Epithelial cell of esophagus (primary cell): ENCODE data around the gene CLSTN2.

Source experiments
- DNase-seq: peaks from one replicate; pipeline ENCODE4 v3.0.0; 2010; ENCODE audit warnings: low read depth
- H3K4me3 ChIP-seq: 2 replicates; pipeline ENCODE4 v1.5.1; 2011; ENCODE audit warnings: mild to moderate bottlenecking, low read length, control low read depth
- CTCF ChIP-seq: IDR thresholded peaks from 2 replicates; pipeline ENCODE4 v1.5.1; 2011; ENCODE audit warnings: low read depth, mild to moderate bottlenecking, low read length, control low read depth, inconsistent platforms; ENCODE audit not compliant: insufficient read depth; ENCODE audit errors: missing control alignments

The CLSTN2 gene

GRCh38 chr3:139933766-139934165, 1.2 kb upstream of the CLSTN2 start:
- no peak overlapping the region for H3K4me3 ChIP-seq
- DNase-seq, result no peak
- no peak for TF ChIP-seq CTCF

DNA sequence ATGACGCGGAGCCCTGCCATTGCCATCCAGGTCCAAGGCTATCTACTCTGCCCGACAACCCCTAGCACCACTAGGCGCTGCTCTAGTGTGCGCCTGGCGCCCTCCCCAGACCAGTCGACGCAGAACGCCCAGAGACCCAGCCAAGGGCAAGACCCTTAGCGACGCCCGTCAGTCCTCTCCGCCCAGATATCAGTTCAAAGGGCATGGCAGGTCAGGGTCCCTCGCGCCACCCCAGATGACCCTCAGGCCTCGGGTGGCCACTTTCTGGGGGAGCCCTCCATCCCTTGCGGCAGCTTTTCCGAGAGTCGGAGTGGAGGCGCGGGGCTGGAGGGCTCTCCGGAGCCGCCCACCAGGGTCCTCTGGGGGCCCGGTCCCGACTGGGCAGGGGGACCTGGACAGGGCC, 371 bp upstream of the CLSTN2 start:
- DNase-seq, result peak; percentile 23
- H3K4me3 ChIP-seq, result no peak overlapping the region
- peak; percentile 9 for TF ChIP-seq CTCF

- peak; percentile 32 for DNase-seq
- H3K4me3 ChIP-seq, result no peak overlapping the region
Measured at GRCh38 chr3:139935866-139936817, 1.2 kb downstream of the CLSTN2 start.

GRCh38 chr3:139937674-139938279, 2.8 kb downstream of the CLSTN2 start:
- H3K4me3 ChIP-seq, result no peak overlapping the region
- peak; percentile 73 for TF ChIP-seq CTCF
- DNase-seq, result peak; percentile 51

More at GRCh38 chr3:139935866-139936817, 1.2 kb downstream of the CLSTN2 start:
- no peak for TF ChIP-seq CTCF

DNA sequence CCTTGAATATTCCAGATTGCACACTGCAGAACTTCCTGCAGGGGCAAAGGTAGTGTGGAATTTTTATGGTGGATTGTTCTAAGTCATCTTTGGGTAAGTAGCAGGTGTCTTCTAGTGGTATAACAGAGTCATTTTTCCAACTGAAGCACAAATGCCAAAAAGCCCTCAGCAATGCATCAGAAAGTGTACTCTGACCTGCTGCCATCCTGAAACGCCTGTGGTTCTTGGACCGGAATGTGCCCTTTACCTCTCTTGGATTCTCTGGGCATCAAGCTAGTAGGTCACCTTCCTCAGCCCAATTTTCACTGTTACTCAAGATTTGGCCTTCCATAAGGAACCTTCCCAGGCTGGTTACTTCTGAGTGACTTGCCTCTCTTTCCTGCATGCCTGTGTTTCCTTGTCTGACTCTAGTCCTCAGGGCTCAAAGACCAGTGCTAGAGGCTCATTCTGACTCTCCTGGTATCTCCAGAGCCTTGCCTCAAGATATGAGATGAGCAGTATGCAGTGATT, 4.8 kb downstream of the CLSTN2 start:
- no peak for TF ChIP-seq CTCF
- H3K4me3 ChIP-seq, result no peak overlapping the region
- DNase-seq, result no peak

DNA sequence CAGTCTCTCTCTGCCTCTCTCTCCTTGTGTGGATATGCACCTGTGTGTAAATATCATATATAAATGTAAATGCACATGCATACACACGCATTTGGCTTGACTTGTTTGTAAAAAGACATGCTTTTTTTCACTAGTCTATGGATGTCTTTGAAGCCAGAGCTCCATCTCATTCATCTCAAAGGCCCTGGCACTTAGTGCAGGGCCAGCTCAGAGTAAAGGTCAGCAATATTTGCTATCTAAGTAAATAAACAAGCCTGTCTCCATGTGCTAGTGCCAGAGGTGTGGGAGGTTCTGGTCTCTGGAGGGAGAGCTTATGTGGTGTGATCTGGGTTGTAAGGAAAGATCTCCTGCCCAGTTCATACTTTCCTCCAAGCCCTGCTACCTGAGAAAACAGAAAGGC, 5.6 kb downstream of the CLSTN2 start:
- H3K4me3 ChIP-seq, result no peak overlapping the region
- no peak for DNase-seq
- no peak for TF ChIP-seq CTCF
